GM23338 (cell line): Measurements from ENCODE around the gene HAGH. TPM values are rescaled to one million over a fixed set of nuclear protein-coding genes. Genes with fewer than 3 reads are reported as not detected.

Experiments used
- ATAC-seq: fragments of 200-7000 bp; cut with Tn5 transposase; 3 replicates; pipeline ENCODE4 v1.9.1; 2020
- DNase-seq: peaks from one replicate; pipeline ENCODE4 v3.0.0-alpha.2; 2015; ENCODE audit warnings: low spot score
- H2AFZ ChIP-seq: fragments of 200-600 bp; sonication (generic); 2 replicates; pipeline ENCODE4 v1.8.0; 2016; ENCODE audit warnings: antibody characterized with exemption, mild to moderate bottlenecking, moderate library complexity
- H3F3A ChIP-seq: fragments of 200-600 bp; sonication (generic); replicated peaks from 2 replicates; pipeline ENCODE4 v1.8.0; 2017; ENCODE audit warnings: antibody characterized with exemption, mixed run types, low read depth
- H3K27ac ChIP-seq: fragments of 200-600 bp; sonication (generic); 2 replicates; pipeline ENCODE4 v1.6.1; 2016; ENCODE audit warnings: low read depth
- H3K27me3 ChIP-seq: fragments of 200-600 bp; sonication (generic); 2 replicates; pipeline ENCODE4 v1.8.0; 2016; ENCODE audit warnings: mild to moderate bottlenecking, mixed run types, moderate library complexity; ENCODE audit not compliant: insufficient read depth
- H3K36me3 ChIP-seq: fragments of 200-600 bp; sonication (generic); 2 replicates; pipeline ENCODE4 v1.8.0; 2016; ENCODE audit warnings: mild to moderate bottlenecking; ENCODE audit not compliant: insufficient read depth
- H3K4me1 ChIP-seq: fragments of 200-600 bp; sonication (generic); 2 replicates; pipeline ENCODE4 v1.8.0; 2016; ENCODE audit warnings: mild to moderate bottlenecking, moderate library complexity; ENCODE audit not compliant: insufficient read depth
- H3K4me2 ChIP-seq: fragments of 200-600 bp; sonication (generic); 2 replicates; pipeline ENCODE4 v1.7.1; 2017; ENCODE audit warnings: mixed run types
- H3K4me3 ChIP-seq: fragments of 200-600 bp; sonication (generic); 2 replicates; pipeline ENCODE4 v1.6.1; 2016; ENCODE audit warnings: mixed run types
- H3K79me2 ChIP-seq: fragments of 200-600 bp; sonication (generic); replicated peaks from 2 replicates; pipeline ENCODE4 v1.8.0; 2017; ENCODE audit warnings: mild to moderate bottlenecking; ENCODE audit not compliant: insufficient read depth
- H3K9me2 ChIP-seq: fragments of 200-600 bp; sonication (generic); 2 replicates; pipeline ENCODE4 v1.8.0; 2017; ENCODE audit not compliant: insufficient read depth
- H4K20me1 ChIP-seq: fragments of 200-600 bp; sonication (generic); replicated peaks from 2 replicates; pipeline ENCODE4 v1.8.0; 2017; ENCODE audit warnings: mild to moderate bottlenecking; ENCODE audit not compliant: insufficient read depth
- H3K27ac Mint-ChIP-seq: 2 replicates; pipeline ENCODE4 v1.8.0; 2020; ENCODE audit warnings: inconsistent platforms, mild to moderate bottlenecking, moderate library complexity, mixed read lengths
- H3K27me3 Mint-ChIP-seq: 3 replicates; pipeline ENCODE4 v1.8.0; 2022; ENCODE audit warnings: low read depth, mild to moderate bottlenecking, moderate library complexity, mixed read lengths, inconsistent platforms; ENCODE audit not compliant: insufficient read depth, poor library complexity
- H3K36me3 Mint-ChIP-seq: 3 replicates; pipeline ENCODE4 v1.8.0; 2021; ENCODE audit warnings: low read depth, mild to moderate bottlenecking, inconsistent platforms, moderate library complexity, mixed read lengths
- H3K4me1 Mint-ChIP-seq: 3 replicates; pipeline ENCODE4 v1.8.0; 2020; ENCODE audit warnings: mild to moderate bottlenecking, inconsistent platforms, mixed read lengths
- H3K4me3 Mint-ChIP-seq: 3 replicates; pipeline ENCODE4 v1.8.0; 2021; ENCODE audit warnings: moderate library complexity, mild to moderate bottlenecking, inconsistent platforms, mixed read lengths
- H3K9me3 Mint-ChIP-seq: 3 replicates; pipeline ENCODE4 v1.8.0; 2020; ENCODE audit warnings: moderate library complexity, mild to moderate bottlenecking, inconsistent platforms, mixed read lengths
- CREB1 ChIP-seq: fragments of 250-450 bp; sonication (Bioruptor Pico); IDR thresholded peaks from 2 replicates; pipeline ENCODE4 v1.5.0; 2020; ENCODE audit warnings: low read depth, mild to moderate bottlenecking, moderate library complexity
- ETS1 ChIP-seq: IDR thresholded peaks from 2 replicates; pipeline ENCODE4 v1.6.1; 2016; ENCODE audit warnings: antibody characterized with exemption
- EZH2 ChIP-seq: fragments of 200-600 bp; sonication (generic); IDR thresholded peaks from one replicate; pipeline ENCODE4 v1.8.0; 2017; ENCODE audit warnings: antibody characterized with exemption, mild to moderate bottlenecking, low read depth; ENCODE audit not compliant: unreplicated experiment
- NANOG ChIP-seq: IDR thresholded peaks from 2 replicates; pipeline ENCODE4 v1.6.1; 2016; ENCODE audit warnings: antibody characterized with exemption, borderline replicate concordance
- POLR2AphosphoS5 ChIP-seq: IDR thresholded peaks from 2 replicates; pipeline ENCODE4 v1.6.1; 2016; ENCODE audit warnings: antibody characterized with exemption, low read depth
- STAT1 ChIP-seq: IDR thresholded peaks from one replicate; pipeline ENCODE4 v1.6.1; 2016; ENCODE audit warnings: antibody characterized with exemption; ENCODE audit not compliant: unreplicated experiment
- ZNF114 ChIP-seq: fragments of 250-450 bp; sonication (Bioruptor Pico); IDR thresholded peaks from 2 replicates; pipeline ENCODE4 v1.5.0; 2020; ENCODE audit warnings: mild to moderate bottlenecking, moderate library complexity
- ZNF331 ChIP-seq: fragments of 250-450 bp; sonication (Bioruptor Pico); IDR thresholded peaks from 2 replicates; pipeline ENCODE4 v1.5.0; 2020; ENCODE audit warnings: low read depth, mild to moderate bottlenecking, moderate library complexity
- ZNF462 ChIP-seq: fragments of 250-450 bp; sonication (Bioruptor Pico); IDR thresholded peaks from 2 replicates; pipeline ENCODE4 v1.5.0; 2020; ENCODE audit warnings: mild to moderate bottlenecking, moderate library complexity
- polyA plus RNA-seq: library from polyadenylated mRNA; unstranded; fragments of >200 nt; fragmentation: Nextera tagmentation; extraction: Ambion mirVana; gene quantifications from 2 replicates; pipeline ENCODE4 v1.2.1, GENCODE V29; 2016
- total RNA-seq: library from RNA; depleted of rRNA; stranded (reverse); fragments of >200 nt; shearing (Covaris generic); gene quantifications from 2 replicates; pipeline ENCODE4 v1.2.3, GENCODE V29; 2014

The HAGH gene
- total and polyA plus RNA-seq, 2 experiments from 2014 or later = 24.7 to 28.9 TPM

GRCh38 chr16:1761751-1762150 lies 64.9 kb downstream of the HAGH start:
- Histone ChIP-seq H4K20me1 (no peaks in the 10 kb centered on the region), H3K27me3 (no peaks in the 10 kb centered on the region), H3K79me2 (no peaks in the 10 kb centered on the region), H3F3A (0 out of 2 replicates have a peak, but pooled peaks cover 3% of the 10 kb centered on the region), H3K4me2 (no peak overlapping the region), H3K36me3 (no peaks in the 10 kb centered on the region), H3K9me2 (no peaks in the 10 kb centered on the region), H3K4me3 (no peak overlapping the region), H3K27ac (no peak overlapping the region), H3K4me1 (no peaks in the 10 kb centered on the region; the same call in 1 of the 2 replicates), H2AFZ (no peak overlapping the region)
- no peaks in the 10 kb centered on the region; the same call in 2 of the 3 replicates for H3K9me3 Mint-ChIP-seq
- no peak for ATAC-seq
- H3K4me1 Mint-ChIP-seq = no peaks in the 10 kb centered on the region
- no peak overlapping the region for H3K4me3 Mint-ChIP-seq
- TF ChIP-seq ZNF462 (CRISPR knock-in tag) (no peak), ETS1 (no peak), POLR2AphosphoS5 (no peak), EZH2 (no peak), CREB1 (no peak), STAT1 (no peak), ZNF331 (CRISPR knock-in tag) (no peak), ZNF114 (no peak), NANOG (no peak)
- H3K27ac Mint-ChIP-seq = no peak overlapping the region
- DNase-seq = no peak
- peaks cover 8% of the 10 kb centered on the region for H3K27me3 Mint-ChIP-seq
- H3K36me3 Mint-ChIP-seq = peaks cover 8% of the 10 kb centered on the region
